ENCODE results near the gene NCBP3. TPM values are rescaled to one million over a fixed set of nuclear protein-coding genes. Genes with fewer than 3 reads are reported as not detected.
A peak's percentile ranks its signal among the peaks of the same experiment; 100 is the strongest.
"Not testable (repeated sequence)": the region's sequence is repeated elsewhere in the genome, so short reads cannot be mapped to it uniquely, and the experiment has no call there.

NCBP3 gene
- total and polyA plus RNA-seq, 9 donors: 33.4 to 68.9 (median 56.2) TPM

DNA sequence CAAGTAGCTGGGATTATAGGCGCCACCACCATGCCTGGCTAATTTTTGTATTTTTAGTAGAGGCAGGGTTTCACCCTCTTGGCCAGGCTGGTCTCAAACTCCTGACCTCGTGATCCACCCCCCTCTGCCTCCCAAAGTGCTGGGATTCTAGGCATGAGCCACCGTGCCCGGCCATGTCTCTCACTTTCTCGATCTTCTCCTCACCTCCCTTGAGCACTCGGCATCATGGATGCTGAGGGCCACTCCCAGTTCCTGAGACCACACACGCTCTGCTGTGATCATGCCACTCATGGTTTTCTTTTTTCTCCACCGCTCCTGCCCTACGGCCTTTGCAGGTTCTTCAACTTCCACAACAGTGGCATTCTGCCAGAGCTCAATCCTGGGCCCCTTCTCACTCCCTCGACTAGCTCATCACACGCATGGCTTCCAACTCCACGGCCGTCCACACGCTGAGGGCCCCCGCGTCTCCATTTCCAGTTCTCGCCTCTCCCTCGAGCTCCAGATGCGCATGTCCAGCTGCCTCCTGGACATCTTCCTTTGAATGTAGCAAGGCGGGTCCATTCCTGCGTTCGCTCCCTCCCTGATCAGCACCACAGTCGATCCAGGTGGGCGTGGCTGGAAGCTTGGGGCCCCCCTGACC, 5.5 kb upstream of the NCBP3 start:
- peak; percentile 53 for DNase-seq
- 42% methylated on average over 23 of the region's 24 CpGs for WGBS (ENCODE audit: insufficient coverage)

DNA sequence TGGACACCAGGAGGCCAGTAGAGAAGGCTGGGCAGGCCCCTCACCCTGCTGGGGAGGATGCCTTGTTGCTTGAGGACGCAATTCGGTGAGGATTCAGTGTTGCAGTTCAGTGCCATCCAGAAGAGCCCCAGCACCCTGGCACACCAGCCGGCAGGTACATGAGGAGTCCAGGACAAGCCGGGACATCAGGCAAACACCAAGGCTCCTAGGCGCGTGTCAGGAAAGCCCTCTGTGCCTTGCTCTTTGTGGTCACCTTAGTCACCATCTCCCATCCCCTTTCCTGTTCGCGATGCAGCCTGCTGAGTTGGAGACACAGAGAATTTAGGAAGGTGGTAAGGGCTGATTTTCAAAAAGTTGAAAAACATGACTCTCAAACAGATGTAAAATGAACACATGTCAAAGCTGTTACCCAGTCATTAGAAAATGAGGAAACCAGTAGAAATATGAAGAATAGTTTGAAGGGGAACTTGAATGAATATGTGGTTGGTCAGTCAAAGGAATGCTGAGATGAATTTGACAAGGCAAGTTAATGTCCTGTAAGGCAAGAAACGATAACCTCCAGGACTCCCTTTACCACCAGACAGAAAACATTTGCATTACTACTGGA, 2.3 kb upstream of the NCBP3 start:
- 86% methylated on average over 4 of the region's 9 CpGs for WGBS (ENCODE audit: insufficient coverage)
- no peak for DNase-seq
- Histone ChIP-seq H3K4me3 (ENCODE audit: low read length) (no peak overlapping the region), H3K36me3 (ENCODE audit: control insufficient read depth, insufficient read depth, low read length) (peaks cover 14% of the 10 kb centered on the region), H3K4me1 (ENCODE audit: control insufficient read depth, insufficient read depth, low read length) (peaks cover 17% of the 10 kb centered on the region), H3K27ac (ENCODE audit: low read length) (no peak overlapping the region), H3K27me3 (ENCODE audit: control insufficient read depth, insufficient read depth, low read length) (no peaks in the 10 kb centered on the region), H3K9me3 (replicated peaks; ENCODE audit: control insufficient read depth, low read depth, low read length) (no peaks in the 10 kb centered on the region)

More for the DNA sequence above, 5.5 kb upstream of the NCBP3 start:
- no peaks in the 10 kb centered on the region for H3K36me3 ChIP-seq (ENCODE audit: control insufficient read depth, insufficient read depth, low read length)
- H3K4me1 ChIP-seq (ENCODE audit: control insufficient read depth, insufficient read depth, low read length): peaks cover 10% of the 10 kb centered on the region
- no peaks in the 10 kb centered on the region for H3K9me3 ChIP-seq (replicated peaks; ENCODE audit: control insufficient read depth, low read depth, low read length)
- peak overlapping the region; percentile 21 for H3K27ac ChIP-seq (ENCODE audit: low read length)
- no peak overlapping the region for H3K4me3 ChIP-seq (ENCODE audit: low read length)
- no peaks in the 10 kb centered on the region for H3K27me3 ChIP-seq (ENCODE audit: control insufficient read depth, insufficient read depth, low read length)

DNA sequence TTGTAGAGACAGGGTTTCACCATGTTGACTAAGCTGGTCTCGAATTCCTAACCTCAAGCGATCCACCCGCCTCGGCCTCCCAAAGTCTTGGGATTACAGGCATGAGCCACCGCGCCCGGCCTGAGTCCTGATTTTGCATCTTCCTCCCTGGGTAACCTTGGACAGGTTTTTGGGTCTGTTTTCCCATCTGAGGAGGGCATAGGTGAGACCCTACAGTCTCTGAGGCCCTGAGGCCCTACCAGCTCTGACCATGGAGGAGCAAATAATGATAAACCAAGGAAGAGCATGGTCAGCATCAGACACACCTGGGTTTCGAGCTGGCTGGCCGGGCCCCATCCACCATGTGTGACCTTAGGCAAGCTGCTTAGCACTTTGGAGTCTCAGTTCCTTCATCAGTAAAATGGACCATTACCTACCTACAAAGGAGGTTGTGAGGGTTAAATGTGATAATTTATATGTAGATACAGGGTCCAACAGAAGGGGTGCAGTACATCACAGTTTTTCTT, 1.2 kb upstream of the NCBP3 start:
- Histone ChIP-seq H3K27ac (ENCODE audit: low read length) (no peak overlapping the region), H3K9me3 (replicated peaks; ENCODE audit: control insufficient read depth, low read depth, low read length) (no peaks in the 10 kb centered on the region), H3K27me3 (ENCODE audit: control insufficient read depth, insufficient read depth, low read length) (no peaks in the 10 kb centered on the region), H3K4me1 (ENCODE audit: control insufficient read depth, insufficient read depth, low read length) (peaks cover 14% of the 10 kb centered on the region), H3K4me3 (ENCODE audit: low read length) (no peak overlapping the region), H3K36me3 (ENCODE audit: control insufficient read depth, insufficient read depth, low read length) (peaks cover 25% of the 10 kb centered on the region)
- no peak for DNase-seq
- 95% methylated on average over 4 of the region's 9 CpGs for WGBS (ENCODE audit: insufficient coverage)

DNA sequence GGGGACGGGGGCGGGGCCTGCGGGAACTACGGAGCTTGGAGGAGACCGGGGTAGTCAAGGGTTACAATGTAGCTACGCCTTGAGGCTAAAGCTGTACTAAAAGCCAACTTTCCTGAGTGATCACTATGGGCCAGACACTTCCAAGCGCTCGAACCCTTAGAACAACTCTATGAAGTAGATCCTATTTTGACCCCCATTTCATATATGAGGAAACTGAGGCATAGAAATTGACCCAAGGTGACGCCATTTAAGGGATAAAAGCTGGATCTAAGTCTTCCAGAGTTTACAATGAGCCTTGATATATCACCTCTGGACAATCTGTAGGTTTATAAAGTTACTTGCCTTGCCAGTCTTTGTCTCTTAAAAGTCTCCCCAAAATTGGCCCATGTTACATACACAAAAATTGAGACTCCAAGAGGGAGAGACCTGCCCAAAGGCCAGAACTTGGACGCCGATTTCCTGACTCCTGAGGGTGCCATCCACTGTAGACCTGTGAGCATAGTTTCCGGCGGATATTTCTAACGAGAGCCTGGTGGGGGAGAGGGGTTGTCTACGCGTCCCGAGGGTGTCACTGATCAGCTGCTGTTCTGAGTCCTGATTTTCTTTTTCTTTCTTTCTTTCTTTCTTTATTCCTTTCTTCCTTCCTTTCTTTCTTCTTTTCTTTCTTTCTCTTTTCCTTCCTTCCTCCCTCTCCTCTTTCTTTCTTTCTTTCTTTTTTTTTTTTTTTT, 555 bp upstream of the NCBP3 start:
- Histone ChIP-seq H3K9me3 (replicated peaks; ENCODE audit: control insufficient read depth, low read depth, low read length) (no peaks in the 10 kb centered on the region), H3K27ac (ENCODE audit: low read length) (no peak overlapping the region), H3K4me1 (ENCODE audit: control insufficient read depth, insufficient read depth, low read length) (peaks cover 9% of the 10 kb centered on the region), H3K36me3 (ENCODE audit: control insufficient read depth, insufficient read depth, low read length) (peaks cover 25% of the 10 kb centered on the region), H3K27me3 (ENCODE audit: control insufficient read depth, insufficient read depth, low read length) (no peaks in the 10 kb centered on the region), H3K4me3 (ENCODE audit: low read length) (no peak overlapping the region)
- no peak for DNase-seq
- 0% methylated on average over 5 of the region's 17 CpGs for WGBS (ENCODE audit: insufficient coverage)

DNA sequence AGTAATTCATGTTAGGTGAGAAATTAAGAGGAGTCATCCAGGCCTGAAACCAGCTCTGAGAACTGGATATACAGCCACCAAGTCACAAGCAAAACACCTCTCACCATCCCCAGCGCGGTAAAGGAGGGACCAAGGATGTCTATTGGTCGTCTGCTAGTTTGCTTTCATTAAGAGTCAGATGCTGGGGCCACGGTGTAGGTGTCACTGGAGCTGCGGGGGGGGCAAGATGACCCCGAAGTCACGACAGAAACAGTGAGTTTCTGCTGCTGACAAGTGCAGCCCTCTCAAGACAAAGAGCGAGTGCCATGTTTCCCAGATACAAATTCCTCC, 790 bp downstream of the NCBP3 start:
- Histone ChIP-seq H3K4me3 (ENCODE audit: low read length) (peak overlapping the region; percentile 97), H3K27ac (ENCODE audit: low read length) (peak overlapping the region; percentile 84), H3K36me3 (ENCODE audit: control insufficient read depth, insufficient read depth, low read length) (peaks cover 35% of the 10 kb centered on the region), H3K9me3 (replicated peaks; ENCODE audit: control insufficient read depth, low read depth, low read length) (no peaks in the 10 kb centered on the region), H3K4me1 (ENCODE audit: control insufficient read depth, insufficient read depth, low read length) (peaks cover 8% of the 10 kb centered on the region), H3K27me3 (ENCODE audit: control insufficient read depth, insufficient read depth, low read length) (no peaks in the 10 kb centered on the region)
- WGBS (ENCODE audit: insufficient coverage): 2% methylated on average over 5 of the region's 8 CpGs
- no peak for DNase-seq

DNA sequence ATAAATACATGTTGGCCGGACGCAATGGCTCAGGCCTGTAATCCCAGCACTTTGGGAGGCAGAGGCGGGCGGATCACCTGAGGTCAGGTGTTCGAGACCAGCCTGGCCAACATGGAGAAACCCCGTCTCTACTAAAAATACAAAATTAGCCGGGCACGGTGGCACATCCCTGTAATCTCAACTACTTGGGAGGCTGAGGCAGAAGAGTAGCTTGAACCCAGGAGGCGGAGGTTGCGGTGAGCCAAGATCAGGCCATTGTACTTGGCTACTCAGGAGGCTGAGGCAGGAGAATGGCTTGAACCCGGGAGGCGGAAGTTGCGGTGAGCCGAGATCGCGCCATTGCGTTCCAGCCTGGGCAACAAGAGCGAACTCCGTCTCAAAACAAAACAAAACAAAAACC, 1.5 kb downstream of the NCBP3 start:
- peaks cover 41% of the 10 kb centered on the region for H3K36me3 ChIP-seq (ENCODE audit: control insufficient read depth, insufficient read depth, low read length)
- H3K4me3 ChIP-seq (ENCODE audit: low read length); H3K9me3 ChIP-seq (replicated peaks; ENCODE audit: control insufficient read depth, low read depth, low read length); H3K27ac ChIP-seq (ENCODE audit: low read length); DNase-seq; H3K4me1 ChIP-seq (ENCODE audit: control insufficient read depth, insufficient read depth, low read length); H3K27me3 ChIP-seq (ENCODE audit: control insufficient read depth, insufficient read depth, low read length): not testable (repeated sequence)
- 94% methylated on average over 2 of the region's 19 CpGs for WGBS (ENCODE audit: insufficient coverage)

DNA sequence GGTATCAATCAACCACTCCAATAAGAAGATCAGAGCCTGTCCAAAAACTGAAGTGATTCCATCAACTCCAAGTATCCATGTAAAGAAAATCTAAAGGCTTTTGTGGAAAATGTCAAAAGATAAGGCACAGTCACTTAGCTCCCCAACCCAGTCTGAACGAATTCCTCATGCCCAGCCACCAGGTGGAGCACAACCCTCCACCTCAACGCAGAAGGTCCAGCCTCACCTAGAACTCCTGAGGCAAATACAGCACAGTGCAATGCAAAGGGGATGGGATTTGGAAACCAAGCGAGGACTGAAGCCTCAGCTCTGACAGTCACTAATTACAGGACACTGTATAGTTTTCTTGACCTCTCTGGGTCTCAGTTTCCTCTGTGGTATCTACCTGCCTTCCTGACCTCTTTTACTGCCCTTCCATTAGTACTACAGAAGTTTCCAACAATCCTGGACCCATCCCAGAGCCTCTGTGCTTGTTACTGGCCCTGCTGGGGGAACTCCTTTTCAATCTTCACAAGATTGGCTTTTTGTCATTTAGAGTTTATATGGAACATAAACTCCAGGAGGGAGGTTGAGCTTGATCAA, 2.0 kb downstream of the NCBP3 start:
- H3K4me1 ChIP-seq (ENCODE audit: control insufficient read depth, insufficient read depth, low read length): peaks cover 8% of the 10 kb centered on the region
- H3K9me3 ChIP-seq (replicated peaks; ENCODE audit: control insufficient read depth, low read depth, low read length): no peaks in the 10 kb centered on the region
- no peak overlapping the region for H3K27ac ChIP-seq (ENCODE audit: low read length)
- WGBS (ENCODE audit: insufficient coverage): no CpG with 5 or more reads among the region's 3 CpGs
- H3K36me3 ChIP-seq (ENCODE audit: control insufficient read depth, insufficient read depth, low read length): peaks cover 44% of the 10 kb centered on the region
- H3K4me3 ChIP-seq (ENCODE audit: low read length): no peak overlapping the region
- H3K27me3 ChIP-seq (ENCODE audit: control insufficient read depth, insufficient read depth, low read length): no peaks in the 10 kb centered on the region
- no peak for DNase-seq

DNA sequence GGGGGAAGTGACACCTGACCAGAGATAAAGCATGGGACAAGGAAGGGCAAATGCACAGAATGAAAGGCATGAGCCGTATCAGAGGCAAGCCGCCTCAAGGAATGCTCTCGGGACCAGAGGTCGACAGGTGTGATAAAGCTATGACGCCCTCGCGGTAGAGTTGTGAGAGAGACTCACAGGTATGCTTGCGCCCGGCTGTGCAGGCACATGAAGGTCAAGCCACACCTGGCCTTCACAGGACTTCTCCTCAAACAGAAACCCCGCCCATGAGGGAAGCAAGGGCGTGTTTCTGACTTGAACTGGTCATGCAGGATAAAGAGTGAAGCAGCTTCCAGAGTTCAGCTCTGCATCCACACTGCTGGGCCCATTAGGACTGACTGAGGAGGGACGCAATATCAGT, 7.8 kb downstream of the NCBP3 start:
- DNase-seq: no peak
- Histone ChIP-seq H3K36me3 (ENCODE audit: control insufficient read depth, insufficient read depth, low read length) (peaks cover 64% of the 10 kb centered on the region), H3K27ac (ENCODE audit: low read length) (no peak overlapping the region), H3K4me3 (ENCODE audit: low read length) (no peak overlapping the region), H3K27me3 (ENCODE audit: control insufficient read depth, insufficient read depth, low read length) (no peaks in the 10 kb centered on the region), H3K9me3 (replicated peaks; ENCODE audit: control insufficient read depth, low read depth, low read length) (no peaks in the 10 kb centered on the region), H3K4me1 (ENCODE audit: control insufficient read depth, insufficient read depth, low read length) (peaks cover 8% of the 10 kb centered on the region)
- WGBS (ENCODE audit: insufficient coverage): 89% methylated on average over 9 of the region's 12 CpGs

DNA sequence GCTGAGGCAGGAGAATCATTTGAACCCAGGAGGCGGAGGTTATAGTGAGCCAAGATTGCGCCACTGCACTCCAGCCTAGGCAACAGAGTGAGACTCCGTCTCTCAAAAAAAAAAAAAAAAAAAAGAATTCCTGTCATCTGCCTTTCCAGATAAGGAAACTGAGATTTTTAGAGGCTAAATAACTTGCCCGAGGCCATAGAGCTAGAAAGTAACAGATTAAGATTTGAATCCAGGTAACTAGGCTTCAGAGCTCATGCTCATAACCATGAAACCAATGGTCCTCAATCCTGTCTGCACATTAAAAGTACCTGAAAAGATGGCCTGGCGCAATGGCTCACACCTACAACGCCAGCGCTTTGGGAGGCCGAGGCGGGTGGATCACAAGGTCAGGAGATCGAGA, 9.5 kb downstream of the NCBP3 start:
- Histone ChIP-seq H3K36me3 (ENCODE audit: control insufficient read depth, insufficient read depth, low read length) (peaks cover 59% of the 10 kb centered on the region), H3K4me3 (ENCODE audit: low read length) (no peak overlapping the region), H3K4me1 (ENCODE audit: control insufficient read depth, insufficient read depth, low read length) (peaks cover 8% of the 10 kb centered on the region), H3K9me3 (replicated peaks; ENCODE audit: control insufficient read depth, low read depth, low read length) (no peaks in the 10 kb centered on the region), H3K27me3 (ENCODE audit: control insufficient read depth, insufficient read depth, low read length) (no peaks in the 10 kb centered on the region), H3K27ac (ENCODE audit: low read length) (no peak overlapping the region)
- no CpG with 5 or more reads among the region's 10 CpGs for WGBS (ENCODE audit: insufficient coverage)
- no peak for DNase-seq

Measured in muscle of leg (tissue), 11 donors.